HL-60 (cell line): ENCODE measurements around the gene STUM.

ENCODE experiments used
- CTCF ChIP-seq: IDR thresholded peaks from one replicate; pipeline ENCODE4 v1.5.1; 2011; ENCODE audit warnings: low read length, control low read depth, inconsistent platforms; ENCODE audit not compliant: insufficient read depth
- GABPA ChIP-seq: IDR thresholded peaks from 2 replicates; pipeline ENCODE4 v1.6.1; 2012; ENCODE audit warnings: low read depth
- POLR2AphosphoS5 ChIP-seq: IDR thresholded peaks from 2 replicates; pipeline ENCODE4 v1.6.1; 2012; ENCODE audit warnings: low read depth
- REST ChIP-seq: IDR thresholded peaks from 2 replicates; pipeline ENCODE4 v1.6.1; 2012; ENCODE audit warnings: low read depth; ENCODE audit not compliant: insufficient replicate concordance
- SPI1 ChIP-seq: IDR thresholded peaks from 2 replicates; pipeline ENCODE4 v1.6.1; 2012; ENCODE audit warnings: low read depth, mild to moderate bottlenecking, borderline replicate concordance

GRCh38 chr1:226640321-226641136 is 92.0 kb downstream of the STUM start:
- TF ChIP-seq CTCF (no peak), REST (no peak), GABPA (no peak), POLR2AphosphoS5 (no peak), SPI1 (no peak)
